ENCODE measurements around the gene PCMT1. TPM values are rescaled to one million over a fixed set of nuclear protein-coding genes. Genes with fewer than 3 reads are reported as not detected.

PCMT1 gene
- total RNA-seq, result 83.4 to 88.8 TPM (median 84.8 TPM) in 3 replicates
- long read RNA-seq, transcript PCMT1-205 (8 exons, 1,984 nt), result minor isoform, 57 of 156 reads
- long read RNA-seq, transcript PCMT1-203 (8 exons, 1,938 nt), result major isoform, 70 of 156 reads
- long read RNA-seq, transcript PCMT1-201 (7 exons, 1,293 nt), result minor isoform, 20 of 156 reads
- long read RNA-seq, partial matches to known transcripts, result 2 of 156 reads
- long read RNA-seq, other reads (novel, unspliced or antisense), result 7 of 156 reads

DNA sequence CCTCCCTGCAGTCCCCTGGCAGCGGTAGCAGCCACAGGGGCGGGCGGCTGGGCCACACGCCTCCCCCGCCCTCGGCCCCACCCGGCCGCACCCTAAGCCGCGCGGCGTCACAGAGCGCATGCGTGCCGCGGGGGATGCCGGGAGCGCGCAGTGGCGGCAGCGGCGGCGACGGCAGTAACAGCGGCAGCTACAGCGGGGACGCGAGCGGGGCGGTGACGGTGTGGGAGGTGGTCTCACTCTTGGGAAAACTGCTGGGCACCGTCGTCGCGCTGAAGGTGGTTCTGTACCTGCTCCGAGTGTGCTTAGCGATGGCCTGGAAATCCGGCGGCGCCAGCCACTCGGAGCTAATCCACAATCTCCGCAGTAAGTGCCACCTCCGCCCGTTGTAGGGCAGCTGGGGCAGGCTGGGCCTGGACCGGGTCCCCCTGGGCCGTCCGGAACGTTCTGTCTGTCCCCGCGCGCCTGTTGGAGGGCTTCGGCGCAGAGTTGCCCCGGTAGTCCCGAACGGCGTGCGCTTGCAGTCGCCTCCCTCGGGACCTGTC, at the start of gene PCMT1:
TSS of gene PCMT1 (plus strand) at position 148 of the 542 bp plus-strand sequence. CDS start at position 309, 161 bp downstream.
- no peak for TF ChIP-seq CTCF (IDR thresholded peaks at IDR 0.05)
- no peaks in the 10 kb centered on the region for H3K9me3 Mint-ChIP-seq (ENCODE audit: low read depth)
- no peaks in the 10 kb centered on the region for H3K27me3 Mint-ChIP-seq (ENCODE audit: low read depth)
- no peaks in the 10 kb centered on the region for H3K36me3 Mint-ChIP-seq (ENCODE audit: low read depth)
- H3K4me1 Mint-ChIP-seq (ENCODE audit: low read depth), result peaks cover 33% of the 10 kb centered on the region
- H3K27ac Mint-ChIP-seq (ENCODE audit: unreplicated experiment), result peak within 1 kb of the TSS; percentile 94
- H3K4me3 Mint-ChIP-seq (ENCODE audit: unreplicated experiment), result peak within 1 kb of the TSS; percentile 93
- DNase-seq (ENCODE audit: low spot score), result peak; percentile 93

- Mint-ChIP-seq H3K4me3 (ENCODE audit: unreplicated experiment) (no peak overlapping the region), H3K9me3 (ENCODE audit: low read depth) (no peaks in the 10 kb centered on the region), H3K36me3 (ENCODE audit: low read depth) (no peaks in the 10 kb centered on the region), H3K27ac (ENCODE audit: unreplicated experiment) (no peak overlapping the region), H3K4me1 (ENCODE audit: low read depth) (peaks cover 27% of the 10 kb centered on the region), H3K27me3 (ENCODE audit: low read depth) (no peaks in the 10 kb centered on the region)
- no peak for DNase-seq (ENCODE audit: low spot score)
- TF ChIP-seq CTCF (IDR thresholded peaks at IDR 0.05), result no peak
Measured at GRCh38 chr6:149701714-149702113, 47.8 kb upstream of the PCMT1 start.

DNA sequence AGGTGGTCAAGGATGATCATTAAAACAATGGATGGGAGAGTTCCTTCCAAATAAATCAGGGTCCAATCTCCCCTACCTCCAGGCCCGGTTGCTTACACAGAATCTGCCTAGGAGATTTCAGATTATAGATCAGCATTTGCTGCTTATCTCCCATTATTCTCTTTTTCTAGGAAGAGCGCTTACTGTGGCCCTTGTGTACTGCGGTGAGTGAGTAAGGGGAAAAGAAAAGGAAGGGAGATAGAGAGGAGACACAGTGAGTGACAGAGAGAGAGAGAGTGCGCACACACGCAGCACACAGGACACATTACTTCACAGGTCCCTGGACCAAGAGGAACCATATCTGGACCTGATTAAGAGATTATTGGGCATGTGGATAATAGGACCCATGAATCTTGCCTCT, 37.8 kb upstream of the PCMT1 start:
- no peaks in the 10 kb centered on the region for H3K36me3 Mint-ChIP-seq (ENCODE audit: low read depth)

DNA sequence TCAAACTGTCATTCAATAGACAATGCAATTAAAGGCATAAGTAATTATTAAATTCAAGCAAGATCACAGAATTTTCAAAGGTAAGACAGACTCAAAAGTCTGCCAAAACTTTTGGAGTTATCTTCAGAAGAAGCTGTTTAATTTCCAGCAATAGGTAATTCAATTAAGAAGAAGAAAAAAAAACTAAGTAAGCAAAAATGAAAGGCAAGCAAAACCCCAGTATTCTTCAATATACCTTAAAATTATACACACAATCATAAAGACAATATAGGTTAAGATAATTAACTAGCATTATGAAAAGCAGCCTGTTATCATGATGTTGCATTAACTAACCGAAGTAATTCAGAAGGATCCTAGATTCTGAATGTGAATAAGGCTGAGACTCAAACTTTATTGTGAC, 35.1 kb upstream of the PCMT1 start:
- Mint-ChIP-seq H3K4me3 (ENCODE audit: unreplicated experiment) (no peak overlapping the region), H3K27me3 (ENCODE audit: low read depth) (no peaks in the 10 kb centered on the region), H3K27ac (ENCODE audit: unreplicated experiment) (no peak overlapping the region), H3K9me3 (ENCODE audit: low read depth) (no peaks in the 10 kb centered on the region), H3K4me1 (ENCODE audit: low read depth) (peaks cover 44% of the 10 kb centered on the region), H3K36me3 (ENCODE audit: low read depth) (no peaks in the 10 kb centered on the region)
- no peak for DNase-seq (ENCODE audit: low spot score)
- TF ChIP-seq CTCF (IDR thresholded peaks at IDR 0.05), result no peak

More for the DNA sequence above, 37.8 kb upstream of the PCMT1 start:
- no peak for DNase-seq (ENCODE audit: low spot score)
- TF ChIP-seq CTCF (IDR thresholded peaks at IDR 0.05), result no peak
- H3K9me3 Mint-ChIP-seq (ENCODE audit: low read depth), result no peaks in the 10 kb centered on the region
- H3K27ac Mint-ChIP-seq (ENCODE audit: unreplicated experiment), result no peak overlapping the region
- no peaks in the 10 kb centered on the region for H3K27me3 Mint-ChIP-seq (ENCODE audit: low read depth)
- peaks cover 48% of the 10 kb centered on the region for H3K4me1 Mint-ChIP-seq (ENCODE audit: low read depth)
- H3K4me3 Mint-ChIP-seq (ENCODE audit: unreplicated experiment), result no peak overlapping the region

DNA sequence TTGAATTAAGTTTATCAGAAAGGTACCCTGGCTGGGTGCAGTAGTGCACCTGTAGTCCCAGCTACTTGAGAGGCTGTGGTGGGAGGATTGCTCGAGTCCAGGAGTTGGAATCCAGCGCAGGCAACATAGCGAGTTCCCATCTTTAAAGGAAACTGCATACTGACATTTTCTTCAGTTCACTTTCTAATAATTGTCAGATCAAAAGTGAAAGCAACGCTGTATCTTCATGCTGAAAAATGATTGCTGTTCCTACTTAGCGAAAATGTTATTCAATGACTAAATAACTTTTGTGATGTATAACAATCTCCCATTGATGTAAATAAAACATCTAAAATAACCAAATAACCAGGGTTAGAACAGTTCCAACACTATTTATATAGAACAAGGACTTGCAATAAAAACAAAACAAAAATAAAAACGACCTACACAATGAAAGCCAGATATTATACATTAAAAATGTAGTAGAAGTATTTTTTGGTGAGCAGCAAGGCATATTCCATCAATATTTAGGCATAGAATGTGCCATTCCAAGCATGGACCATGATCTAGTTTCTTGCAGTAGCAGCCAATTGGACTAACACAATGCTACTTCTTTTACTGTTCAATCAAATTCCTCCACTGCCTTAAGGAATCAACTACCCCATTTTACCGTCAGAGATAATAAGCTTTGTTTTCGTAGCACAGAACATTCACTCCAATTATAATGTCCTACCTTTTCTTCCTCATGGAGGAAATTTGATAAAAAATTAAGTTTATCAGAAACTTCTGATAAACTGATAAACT, 33.2 kb upstream of the PCMT1 start:
- DNase-seq (ENCODE audit: low spot score), result no peak
- H3K27ac Mint-ChIP-seq (ENCODE audit: unreplicated experiment), result peak overlapping the region; percentile 86
- H3K4me3 Mint-ChIP-seq (ENCODE audit: unreplicated experiment), result peak overlapping the region; percentile 87
- H3K36me3 Mint-ChIP-seq (ENCODE audit: low read depth), result no peaks in the 10 kb centered on the region
- no peak for TF ChIP-seq CTCF (IDR thresholded peaks at IDR 0.05)
- H3K4me1 Mint-ChIP-seq (ENCODE audit: low read depth), result peaks cover 33% of the 10 kb centered on the region
- H3K27me3 Mint-ChIP-seq (ENCODE audit: low read depth), result no peaks in the 10 kb centered on the region
- no peaks in the 10 kb centered on the region for H3K9me3 Mint-ChIP-seq (ENCODE audit: low read depth)
